Gastroesophageal sphincter (tissue), 3 donors: ENCODE data around the gene CADM1.

ENCODE experiments used
- CTCF ChIP-seq, 4 experiments: fragments of 200-600 bp in 2 of 4; fragments of 450-650 bp in 2 of 4; sonication (generic) in 1 of 4; IDR thresholded peaks; one replicate each; pipeline ENCODE4 v1.5.1; 2017 to 2019; ENCODE audit warnings: antibody characterized with exemption in 4 of 4, mild to moderate bottlenecking in 2 of 4, moderate library complexity in 2 of 4
- POLR2A ChIP-seq, 2 donors: fragments of 450-650 bp; IDR thresholded peaks; one replicate each; pipeline ENCODE4 v1.6.1; 2017; ENCODE audit warnings: antibody characterized with exemption in 2 of 2, mild to moderate bottlenecking in 2 of 2, moderate library complexity in 1 of 2
- POLR2AphosphoS5 ChIP-seq: sonication (generic); formaldehyde crosslinking; IDR thresholded peaks from one replicate; pipeline ENCODE4 v1.6.1; 2017; ENCODE audit warnings: antibody characterized with exemption

GRCh38 chr11:115135936-115136335 lies 368.3 kb downstream of the CADM1 start:
- TF ChIP-seq CTCF (IDR thresholded peaks at IDR 0.05) (no peak), POLR2AphosphoS5 (no peak), POLR2A (IDR thresholded peaks at IDR 0.05) (no peak)
